H1 (cell line): ENCODE data around the gene RTKN2. TPM values are rescaled to one million over a fixed set of nuclear protein-coding genes. Genes with fewer than 3 reads are reported as not detected.

Source experiments
- CTCF ChIA-PET: fragments of 300-600 bp; sonication (Branson Sonifier 250); formaldehyde crosslinking; loops from one replicate; lab custom pipeline; 2021; ENCODE audit not compliant: partially characterized antibody; lab: Charles Lee
- POLR2A ChIA-PET: fragments of 300-600 bp; sonication (Branson Sonifier 250); formaldehyde crosslinking; loops from one replicate; lab custom pipeline; 2021; ENCODE audit warnings: inconsistent platforms; ENCODE audit not compliant: partially characterized antibody; lab: Charles Lee
- DNase-seq, 2 experiments: peaks; one replicate each; pipeline versions ENCODE4 v3.0.0 to v3.0.0-alpha.2; 2010 to 2022; ENCODE audit warnings: low spot score in 2 of 2, low read depth in 1 of 2, mixed read lengths in 1 of 2
- FAIRE-seq: peaks from 2 replicates; lab custom pipeline; 2011; peaks lifted over from hg19 to GRCh38; lab: Jason Lieb, UNC
- H2AFZ ChIP-seq: 2 replicates; pipeline ENCODE4 v1.8.1; 2012; ENCODE audit warnings: low read length, inconsistent platforms
- H2AK5ac ChIP-seq: 2 replicates; pipeline ENCODE4 v1.6.1; 2013; ENCODE audit warnings: low read depth, low read length
- H2BK120ac ChIP-seq: replicated peaks from 2 replicates; pipeline ENCODE3; 2013; ENCODE audit warnings: low read depth, low read length, inconsistent platforms
- H2BK12ac ChIP-seq: 2 replicates; pipeline ENCODE4 v1.6.1; 2013; ENCODE audit warnings: low read depth, low read length
- H2BK15ac ChIP-seq: 2 replicates; pipeline ENCODE4 v1.6.1; 2013; ENCODE audit warnings: low read length
- H2BK20ac ChIP-seq: 2 replicates; pipeline ENCODE4 v1.6.1; 2013; ENCODE audit warnings: low read length
- H2BK5ac ChIP-seq: 2 replicates; pipeline ENCODE4 v1.6.1; 2013; ENCODE audit warnings: low read depth, low read length
- H3K14ac ChIP-seq: 2 replicates; pipeline ENCODE4 v1.6.1; 2013; ENCODE audit warnings: inconsistent platforms; ENCODE audit not compliant: insufficient read length
- H3K18ac ChIP-seq: 2 replicates; pipeline ENCODE4 v1.6.1; 2013; ENCODE audit warnings: low read length; ENCODE audit errors: extremely low read depth
- H3K23ac ChIP-seq: 2 replicates; pipeline ENCODE4 v1.6.1; 2013; ENCODE audit warnings: inconsistent platforms; ENCODE audit not compliant: insufficient read length
- H3K23me2 ChIP-seq: 2 replicates; pipeline ENCODE4 v1.6.1; 2013; ENCODE audit warnings: low read depth, low read length
- H3K27ac ChIP-seq: 2 replicates; pipeline ENCODE4 v1.6.1; 2011; ENCODE audit warnings: low read depth, low read length, inconsistent platforms
- H3K27me3 ChIP-seq, 4 experiments: replicated peaks in 1 of 4; 1 replicate in 1 of 4; 2 replicates in 3 of 4; pipeline versions ENCODE4 v1.6.1 to v1.8.1; 2011 to 2013; ENCODE audit warnings: low read length in 3 of 4, mild to moderate bottlenecking in 3 of 4, inconsistent platforms in 2 of 4, mixed read lengths in 2 of 4, moderate library complexity in 1 of 4; ENCODE audit not compliant: control insufficient read depth in 3 of 4, insufficient read depth in 3 of 4; ENCODE audit errors: extremely low read depth in 1 of 4
- H3K36me3 ChIP-seq, 4 experiments: 2 replicates each; pipeline versions ENCODE4 v1.6.1 to v1.8.1; 2011 to 2013; ENCODE audit warnings: mild to moderate bottlenecking in 4 of 4, low read length in 3 of 4, moderate library complexity in 2 of 4, control low read depth in 1 of 4, inconsistent platforms in 1 of 4; ENCODE audit not compliant: insufficient read depth in 4 of 4, control insufficient read depth in 2 of 4
- H3K4ac ChIP-seq: replicated peaks from 2 replicates; pipeline ENCODE3; 2013; ENCODE audit warnings: low read length, low read depth, mixed read lengths, inconsistent platforms; ENCODE audit not compliant: insufficient read length
- H3K4me1 ChIP-seq, 4 experiments: replicated peaks in 1 of 4; 1 replicate in 1 of 4; 2 replicates in 3 of 4; pipeline versions ENCODE4 v1.6.1 to v1.8.1; 2011 to 2013; ENCODE audit warnings: low read length in 3 of 4, inconsistent platforms in 2 of 4, mixed read lengths in 1 of 4; ENCODE audit not compliant: insufficient read depth in 4 of 4, control insufficient read depth in 3 of 4
- H3K4me2 ChIP-seq, 2 experiments: 2 replicates each; pipeline versions ENCODE4 v1.6.1 to v1.8.1; 2011 to 2013; ENCODE audit warnings: low read depth in 2 of 2, low read length in 2 of 2, control low read depth in 1 of 2, inconsistent platforms in 1 of 2, mild to moderate bottlenecking in 1 of 2; ENCODE audit not compliant: insufficient read depth in 1 of 2
- H3K4me3 ChIP-seq, 4 experiments: fragments of 200-600, 300-600 bp in 1 of 4; sonication (generic), shearing (Covaris generic), sonication (Bioruptor Twin) in 1 of 4; 2 replicates each; pipeline versions ENCODE4 v1.5.1 to v1.8.1; 2011 to 2016; ENCODE audit warnings: low read length in 4 of 4, low read depth in 3 of 4, control low read depth in 2 of 4, inconsistent platforms in 2 of 4, mild to moderate bottlenecking in 2 of 4, mixed read lengths in 1 of 4, moderate library complexity in 1 of 4; ENCODE audit not compliant: insufficient read depth in 2 of 4; ENCODE audit errors: extremely low read depth in 1 of 4
- H3K56ac ChIP-seq: replicated peaks from 2 replicates; pipeline ENCODE3; 2013; ENCODE audit warnings: low read depth, mild to moderate bottlenecking, mixed read lengths, low read length, inconsistent platforms; ENCODE audit not compliant: insufficient read length
- H3K79me1 ChIP-seq: 2 replicates; pipeline ENCODE4 v1.6.1; 2013; ENCODE audit warnings: low read depth, low read length, control low read depth
- H3K79me2 ChIP-seq, 2 experiments: 2 replicates each; pipeline versions ENCODE4 v1.6.1 to v1.8.1; 2012 to 2013; ENCODE audit warnings: low read length in 2 of 2, mild to moderate bottlenecking in 2 of 2, inconsistent platforms in 1 of 2; ENCODE audit not compliant: insufficient read depth in 2 of 2, control insufficient read depth in 1 of 2
- H3K9ac ChIP-seq, 4 experiments: replicated peaks in 1 of 4; 1 replicate in 1 of 4; 2 replicates in 3 of 4; pipeline versions ENCODE4 v1.6.1 to v1.8.1; 2011 to 2013; ENCODE audit warnings: low read depth in 3 of 4, low read length in 3 of 4, control low read depth in 2 of 4, mild to moderate bottlenecking in 2 of 4, moderate library complexity in 2 of 4, inconsistent platforms in 1 of 4; ENCODE audit errors: extremely low read depth in 1 of 4
- H3K9me3 ChIP-seq, 2 experiments: 2 replicates each; pipeline versions ENCODE4 v1.6.1 to v1.8.1; 2012 to 2013; ENCODE audit warnings: mild to moderate bottlenecking in 2 of 2, moderate library complexity in 2 of 2, control low read depth in 1 of 2, inconsistent platforms in 1 of 2, low read depth in 1 of 2, low read length in 1 of 2, mixed read lengths in 1 of 2; ENCODE audit not compliant: insufficient read depth in 2 of 2
- H4K20me1 ChIP-seq, 2 experiments: replicated peaks in 1 of 2; 2 replicates each; pipeline versions ENCODE3 to v1.8.1; 2011 to 2013; ENCODE audit warnings: inconsistent platforms in 2 of 2, low read length in 2 of 2, mild to moderate bottlenecking in 1 of 2; ENCODE audit not compliant: insufficient read depth in 2 of 2, control insufficient read depth in 1 of 2
- H4K5ac ChIP-seq: 2 replicates; pipeline ENCODE4 v1.6.1; 2013; ENCODE audit warnings: low read length, low read depth, mixed read lengths, inconsistent platforms; ENCODE audit not compliant: insufficient read length
- H4K8ac ChIP-seq: 2 replicates; pipeline ENCODE4 v1.8.0; 2013; ENCODE audit warnings: mild to moderate bottlenecking, moderate library complexity, low read length, inconsistent platforms; ENCODE audit not compliant: insufficient read depth; ENCODE audit errors: extremely low read depth
- H4K91ac ChIP-seq: replicated peaks from 2 replicates; pipeline ENCODE3; 2013; ENCODE audit warnings: low read length, mixed read lengths, inconsistent platforms; ENCODE audit not compliant: insufficient read length
- MAFK ChIP-seq: IDR thresholded peaks from 2 replicates; pipeline ENCODE4 v1.6.1; 2012; ENCODE audit warnings: low read depth, mild to moderate bottlenecking, improper control_type of control experiment, low read length
- POLR2AphosphoS5 ChIP-seq: IDR thresholded peaks from 2 replicates; pipeline ENCODE4 v1.6.1; 2011; ENCODE audit warnings: low read depth, low read length
- WGBS, 2 experiments: shearing (Covaris generic) in 1 of 2; methylation state at CpG; one replicate each; pipeline versions ENCODE4 v1.1.6 to v1.1.7; 2013 to 2015; ENCODE audit warnings: low lambda C conversion rate in 2 of 2, mixed read lengths in 2 of 2, inconsistent platforms in 1 of 2, low coverage in 1 of 2, missing lambda C conversion rate in 1 of 2; ENCODE audit not compliant: insufficient replicate concordance in 2 of 2, insufficient coverage in 1 of 2, insufficient read length in 1 of 2; ENCODE audit errors: extremely low coverage in 1 of 2, missing lambda C conversion rate in 1 of 2; 5-methylcytosine and 5-hydroxymethylcytosine counted together
- polyA plus RNA-seq, 7 experiments: library from polyadenylated mRNA; depleted of rRNA in 3 of 7; stranded (reverse) in 5 of 7; unstranded in 2 of 7; fragments of >200 nt in 5 of 7; fragments of 200-250 nt in 2 of 7; gene quantifications; 1 replicate in 5 of 7; 2 replicates in 1 of 7; 4 replicates in 1 of 7; pipeline versions ENCODE4 v1.2.1 to v1.2.3, GENCODE V29; 2011 to 2013; ENCODE audit warnings: missing spikeins in 2 of 7, mixed read lengths in 2 of 7
- total RNA-seq: library from RNA; stranded (reverse); fragmentation: NEBNext Ultra II Directional; extraction: Animal tissue kit (Norgen Biotek cat#: 25700); gene quantifications from 2 replicates; pipeline ENCODE4 v1.2.1, GENCODE V29; 2021

The RTKN2 gene
- total and polyA plus RNA-seq, 2 of the 8 experiments (the other 6 are each of a cell fraction or from before 2014, with no cell fraction given) = 5.1 to 24.6 TPM

GRCh38 chr10:62234077-62234605, 34.5 kb downstream of the RTKN2 start:
- POLR2A ChIA-PET = no interaction called here
- no peak overlapping the region for H3K18ac ChIP-seq
- no peak overlapping the region for H2BK120ac ChIP-seq
- no peak overlapping the region for H2AFZ ChIP-seq
- no peak overlapping the region for H2BK15ac ChIP-seq
- H3K4me2 ChIP-seq = no peak overlapping the region
- CTCF ChIA-PET = interaction anchor here (1.2 kb wide), 1 partner anchor 11 kb away, joined by 4 read pairs; no protein-coding TSS in a partner anchor
- FAIRE-seq = no peak
- H3K4ac ChIP-seq = no peak overlapping the region
- no peaks in the 10 kb centered on the region for H3K9me3 ChIP-seq
- H3K27ac ChIP-seq = no peak overlapping the region
- no peak overlapping the region for H2BK12ac ChIP-seq
- H3K79me2 ChIP-seq = no peaks in the 10 kb centered on the region
- H3K4me3 ChIP-seq = no peak overlapping the region
- no peak overlapping the region for H4K91ac ChIP-seq
- no peaks in the 10 kb centered on the region for H4K20me1 ChIP-seq
- no peak overlapping the region for H4K5ac ChIP-seq
- no peak overlapping the region for H2BK20ac ChIP-seq
- H3K23ac ChIP-seq = no peak overlapping the region
- no peak overlapping the region for H4K8ac ChIP-seq
- peaks cover 0 to 3% (median 1%) of the 10 kb centered on the region in 4 experiments; a peak in 1 of 7 replicates for H3K4me1 ChIP-seq
- no peak overlapping the region for H3K9ac ChIP-seq
- DNase-seq = no peak
- H2AK5ac ChIP-seq = no peak overlapping the region
- H2BK5ac ChIP-seq = no peak overlapping the region
- peaks cover 0 to 12% (median 0%) of the 10 kb centered on the region in 4 experiments; a peak in 2 of 8 replicates for H3K36me3 ChIP-seq
- no peaks in the 10 kb centered on the region for H3K79me1 ChIP-seq
- 94% methylated on average over 2 of the region's 2 CpGs; no CpG with 5 or more reads in 1 of the 2 experiments for WGBS, 2 experiments
- H3K56ac ChIP-seq = no peak overlapping the region
- H3K14ac ChIP-seq = no peak overlapping the region
- no peaks in the 10 kb centered on the region for H3K27me3 ChIP-seq
- H3K23me2 ChIP-seq = no peaks in the 10 kb centered on the region
- TF ChIP-seq POLR2AphosphoS5 (no peak), MAFK (no peak)
- TF ChIP-seq, all 59 proteins: peak for 0
